A549 (cell line): ENCODE results near the gene LRP5. TPM values are rescaled to one million over a fixed set of nuclear protein-coding genes. Genes with fewer than 3 reads are reported as not detected.

ENCODE experiments used
- ATAC-seq, 2 experiments: fragments of 200-7000 bp in 1 of 2; fragments of >200 bp in 1 of 2; cut with Nextera tagmentation in 1 of 2; cut with Tn5 transposase in 1 of 2; 3 replicates each; pipeline versions ENCODE4 v1.8.0 to v1.9.1; 2018 to 2020; ENCODE audit warnings: mild to moderate bottlenecking in 1 of 2, moderate library complexity in 1 of 2
- CTCF ChIA-PET: fragments of 300-600 bp; sonication (Branson Sonifier 250); formaldehyde crosslinking; extraction: SDS; loops from one replicate; lab custom pipeline; 2021; ENCODE audit warnings: antibody characterized with exemption, inconsistent platforms; lab: Yijun Ruan, JAX
- POLR2A ChIA-PET: fragments of 350-600 bp; formaldehyde crosslinking; extraction: SDS; loops from one replicate; lab custom pipeline; 2021; ENCODE audit warnings: antibody characterized with exemption, inconsistent platforms; lab: Yijun Ruan, JAX
- DNase-seq, 2 experiments: peaks; one replicate each; pipeline versions ENCODE4 v3.0.0 to v3.0.0-alpha.2; 2011 to 2016; ENCODE audit warnings: low read depth in 1 of 2, low spot score in 1 of 2
- FAIRE-seq: peaks from 2 replicates; lab custom pipeline; 2011; peaks lifted over from hg19 to GRCh38; lab: Jason Lieb, UNC
- H3K27ac ChIP-seq, 2 experiments: fragments of >200 bp; sonication (Bioruptor Twin); formaldehyde crosslinking; 3 replicates each; pipeline ENCODE4 v1.5.1; 2016 to 2017
- H3K4me1 ChIP-seq: fragments of >200 bp; sonication (Bioruptor Twin); formaldehyde crosslinking; 3 replicates; pipeline ENCODE4 v1.6.1; 2016
- H3K4me2 ChIP-seq: fragments of >200 bp; sonication (Bioruptor Twin); formaldehyde crosslinking; 3 replicates; pipeline ENCODE4 v1.6.1; 2016
- H3K4me3 ChIP-seq: fragments of >200 bp; sonication (Bioruptor Twin); formaldehyde crosslinking; 3 replicates; pipeline ENCODE4 v1.5.1; 2016
- H3K9me3 ChIP-seq: fragments of >200 bp; sonication (Bioruptor Twin); formaldehyde crosslinking; 3 replicates; pipeline ENCODE4 v1.6.1; 2016
- BCL3 ChIP-seq: fragments of >200 bp; sonication (Bioruptor Twin); formaldehyde crosslinking; IDR thresholded peaks from 3 replicates; pipeline ENCODE4 v1.6.1; 2016
- CHD4 ChIP-seq: fragments of 200-600 bp; sonication (generic); IDR thresholded peaks from 2 replicates; pipeline ENCODE4 v1.6.1; 2016; ENCODE audit warnings: antibody characterized with exemption, mild to moderate bottlenecking, borderline replicate concordance
- EHMT2 ChIP-seq: fragments of 200-600 bp; sonication (generic); IDR thresholded peaks from 2 replicates; pipeline ENCODE4 v1.6.1; 2016; ENCODE audit warnings: antibody characterized with exemption, low read depth, mild to moderate bottlenecking, moderate library complexity
- ELK1 ChIP-seq: fragments of 150-350 bp; IDR thresholded peaks from 2 replicates; pipeline ENCODE4 v1.6.1; 2014; ENCODE audit warnings: low read depth, mild to moderate bottlenecking, low read length
- FOSB ChIP-seq: fragments of 250-450 bp; sonication (Bioruptor Pico); IDR thresholded peaks from 2 replicates; pipeline ENCODE4 v1.5.0; 2020; ENCODE audit warnings: mild to moderate bottlenecking, moderate library complexity
- FOSL2 ChIP-seq, 2 experiments: fragments of 450-650 bp in 1 of 2; fragments of >200 bp in 1 of 2; sonication (Bioruptor Twin) in 1 of 2; formaldehyde crosslinking; IDR thresholded peaks; 2 replicates each; pipeline versions ENCODE4 v1.5.0 to v1.6.1; 2016 to 2020; ENCODE audit warnings: mild to moderate bottlenecking in 1 of 2, moderate library complexity in 1 of 2
- FOXS1 ChIP-seq: fragments of 250-450 bp; sonication (Bioruptor Pico); IDR thresholded peaks from 2 replicates; pipeline ENCODE4 v1.5.0; 2020; ENCODE audit warnings: mild to moderate bottlenecking, moderate library complexity
- GATA3 ChIP-seq: IDR thresholded peaks from 2 replicates; pipeline ENCODE4 v1.6.1; 2012; ENCODE audit warnings: borderline replicate concordance
- HEYL ChIP-seq: fragments of 250-450 bp; sonication (Bioruptor Pico); IDR thresholded peaks from 2 replicates; pipeline ENCODE4 v1.8.0; 2021; ENCODE audit warnings: mild to moderate bottlenecking, moderate library complexity
- HMGXB4 ChIP-seq: fragments of 250-450 bp; sonication (Bioruptor Pico); IDR thresholded peaks from 2 replicates; pipeline ENCODE4 v1.5.0; 2021; ENCODE audit warnings: mild to moderate bottlenecking, moderate library complexity, borderline replicate concordance
- HOXA7 ChIP-seq: fragments of 250-450 bp; sonication (Bioruptor Pico); IDR thresholded peaks from 2 replicates; pipeline ENCODE4 v1.5.0; 2020; ENCODE audit warnings: mild to moderate bottlenecking, moderate library complexity
- HOXB5 ChIP-seq: fragments of 250-450 bp; sonication (Bioruptor Pico); IDR thresholded peaks from 2 replicates; pipeline ENCODE4 v1.5.0; 2020; ENCODE audit warnings: mild to moderate bottlenecking, moderate library complexity
- JUNB ChIP-seq: fragments of >200 bp; sonication (Bioruptor Twin); formaldehyde crosslinking; IDR thresholded peaks from 2 replicates; pipeline ENCODE4 v1.6.1; 2016
- KDM5A ChIP-seq: fragments of 200-600 bp; sonication (generic); IDR thresholded peaks from 2 replicates; pipeline ENCODE4 v1.6.1; 2016; ENCODE audit warnings: antibody characterized with exemption, mild to moderate bottlenecking
- MAX ChIP-seq: IDR thresholded peaks from 2 replicates; pipeline ENCODE4 v1.6.1; 2012
- NFE2L2 ChIP-seq: fragments of 150-350 bp; conservative IDR thresholded peaks from 2 replicates; pipeline ENCODE4 v1.6.1; 2014; ENCODE audit warnings: low read length
- NPAS2 ChIP-seq: fragments of 250-450 bp; sonication (Bioruptor Pico); IDR thresholded peaks from 2 replicates; pipeline ENCODE4 v1.8.0; 2022; ENCODE audit warnings: mild to moderate bottlenecking, moderate library complexity, borderline replicate concordance
- PBX3 ChIP-seq: IDR thresholded peaks from 2 replicates; pipeline ENCODE4 v1.6.1; 2012
- PHF8 ChIP-seq: fragments of 200-600 bp; sonication (generic); IDR thresholded peaks from 2 replicates; pipeline ENCODE4 v1.6.1; 2016; ENCODE audit warnings: low read depth, mild to moderate bottlenecking, antibody characterized with exemption, moderate library complexity, borderline replicate concordance
- POLR2A ChIP-seq: IDR thresholded peaks from 2 replicates; pipeline ENCODE4 v1.6.1; 2012; ENCODE audit warnings: mild to moderate bottlenecking, low read length
- RARB ChIP-seq: fragments of 250-450 bp; sonication (Bioruptor Pico); IDR thresholded peaks from 2 replicates; pipeline ENCODE4 v1.8.0; 2021; ENCODE audit warnings: mild to moderate bottlenecking, moderate library complexity
- RFX5 ChIP-seq: fragments of 450-650 bp; IDR thresholded peaks from 2 replicates; pipeline ENCODE4 v1.7.1; 2014; ENCODE audit warnings: antibody characterized with exemption, mild to moderate bottlenecking, moderate library complexity
- SREBF2 ChIP-seq: fragments of 450-650 bp; IDR thresholded peaks from 2 replicates; pipeline ENCODE4 v1.6.1; 2014; ENCODE audit warnings: mild to moderate bottlenecking, moderate library complexity
- USF2 ChIP-seq: fragments of 450-650 bp; IDR thresholded peaks from 2 replicates; pipeline ENCODE4 v1.6.1; 2014; ENCODE audit warnings: antibody characterized with exemption
- ZNF302 ChIP-seq: fragments of 250-450 bp; sonication (Bioruptor Pico); IDR thresholded peaks from 2 replicates; pipeline ENCODE4 v1.9.0; 2021; ENCODE audit warnings: inconsistent platforms, mild to moderate bottlenecking, moderate library complexity
- WGBS: methylation state at CpG from one replicate; pipeline ENCODE4 v1.1.6; 2017; ENCODE audit errors: missing lambda C conversion rate; 5-methylcytosine and 5-hydroxymethylcytosine counted together
- polyA plus RNA-seq, 4 experiments: library from polyadenylated mRNA; depleted of rRNA in 3 of 4; stranded (reverse); fragments of >200 nt; fragmentation: RNase III in 1 of 4; extraction: RNeasy Plus Mini Kit Qiagen cat#74134 plus additional on column Dnase treatment in 1 of 4; gene quantifications; 2 replicates in 3 of 4; 3 replicates in 1 of 4; pipeline ENCODE4 v1.2.3, GENCODE V29; 2011 to 2017

Gene LRP5
- polyA plus RNA-seq, 2 of the 4 experiments (the other 2 are of a cell fraction) = 10.9 to 32.3 TPM

- TF ChIP-seq HMGXB4 (CRISPR knock-in tag) = no peak
- no peak for TF ChIP-seq HOXA7 (CRISPR knock-in tag)
- TF ChIP-seq RFX5 = no peak
- TF ChIP-seq FOSB (CRISPR knock-in tag) = no peak
- no peak for TF ChIP-seq SREBF2
Observed at GRCh38 chr11:68495872-68496271, 183.5 kb downstream of the LRP5 start (continued).

GRCh38 chr11:68497761-68498160 lies 185.4 kb downstream of the LRP5 start:
- Histone ChIP-seq H3K4me1 (peaks cover 13% of the 10 kb centered on the region; the same call in 1 of the 3 replicates), H3K9me3 (no peaks in the 10 kb centered on the region), H3K4me2 (no peak overlapping the region), H3K4me3 (no peak overlapping the region), H3K27ac (no peak overlapping the region)
- ATAC-seq (no peak), FAIRE-seq (no peak), DNase-seq (no peak)
- ChIA-PET CTCF (no interaction called here), POLR2A (no interaction called here)
- TF ChIP-seq KDM5A = no peak
- no peak for TF ChIP-seq MAX
- TF ChIP-seq BCL3 = no peak
- TF ChIP-seq FOSL2 (IDR thresholded peaks at IDR 0.05) = no peak
- TF ChIP-seq FOSL2 (CRISPR knock-in tag; IDR thresholded peaks at IDR 0.05) = no peak
- TF ChIP-seq CHD4 = no peak
- no peak for TF ChIP-seq USF2
- TF ChIP-seq EHMT2 = no peak
- TF ChIP-seq HOXA7 (CRISPR knock-in tag) = no peak
- no peak for TF ChIP-seq HOXB5 (CRISPR knock-in tag)
- no peak for TF ChIP-seq POLR2A
- no peak for TF ChIP-seq RFX5
- WGBS = 88% methylated on average over 2 of the region's 2 CpGs

GRCh38 chr11:68498321-68498720 lies 185.9 kb downstream of the LRP5 start:
- no peak for ATAC-seq
- H3K27ac ChIP-seq = no peak overlapping the region
- ChIA-PET CTCF (no interaction called here), POLR2A (no interaction called here)
- H3K4me1 ChIP-seq = peaks cover 13% of the 10 kb centered on the region; the same call in 1 of the 3 replicates
- H3K4me2 ChIP-seq = no peak overlapping the region
- WGBS = 64% methylated on average over 2 of the region's 2 CpGs
- no peak for FAIRE-seq
- TF ChIP-seq GATA3 (no peak), ELK1 (no peak), JUNB (no peak), ZNF302 (CRISPR knock-in tag) (no peak), FOXS1 (CRISPR knock-in tag) (no peak), PHF8 (no peak), RARB (CRISPR knock-in tag) (no peak), NPAS2 (CRISPR knock-in tag) (no peak), PBX3 (no peak), NFE2L2 (no peak), HEYL (CRISPR knock-in tag) (no peak), RFX5 (no peak), FOSL2 (IDR thresholded peaks at IDR 0.05) (no peak), FOSL2 (CRISPR knock-in tag; IDR thresholded peaks at IDR 0.05) (no peak)
- no peak overlapping the region for H3K4me3 ChIP-seq
- H3K9me3 ChIP-seq = no peaks in the 10 kb centered on the region
- DNase-seq = no peak
